ENCODE results near the gene TINAGL1.
"Not testable (repeated sequence)": the region's sequence is repeated elsewhere in the genome, so short reads cannot be mapped to it uniquely, and the experiment has no call there.

The TINAGL1 gene

DNA sequence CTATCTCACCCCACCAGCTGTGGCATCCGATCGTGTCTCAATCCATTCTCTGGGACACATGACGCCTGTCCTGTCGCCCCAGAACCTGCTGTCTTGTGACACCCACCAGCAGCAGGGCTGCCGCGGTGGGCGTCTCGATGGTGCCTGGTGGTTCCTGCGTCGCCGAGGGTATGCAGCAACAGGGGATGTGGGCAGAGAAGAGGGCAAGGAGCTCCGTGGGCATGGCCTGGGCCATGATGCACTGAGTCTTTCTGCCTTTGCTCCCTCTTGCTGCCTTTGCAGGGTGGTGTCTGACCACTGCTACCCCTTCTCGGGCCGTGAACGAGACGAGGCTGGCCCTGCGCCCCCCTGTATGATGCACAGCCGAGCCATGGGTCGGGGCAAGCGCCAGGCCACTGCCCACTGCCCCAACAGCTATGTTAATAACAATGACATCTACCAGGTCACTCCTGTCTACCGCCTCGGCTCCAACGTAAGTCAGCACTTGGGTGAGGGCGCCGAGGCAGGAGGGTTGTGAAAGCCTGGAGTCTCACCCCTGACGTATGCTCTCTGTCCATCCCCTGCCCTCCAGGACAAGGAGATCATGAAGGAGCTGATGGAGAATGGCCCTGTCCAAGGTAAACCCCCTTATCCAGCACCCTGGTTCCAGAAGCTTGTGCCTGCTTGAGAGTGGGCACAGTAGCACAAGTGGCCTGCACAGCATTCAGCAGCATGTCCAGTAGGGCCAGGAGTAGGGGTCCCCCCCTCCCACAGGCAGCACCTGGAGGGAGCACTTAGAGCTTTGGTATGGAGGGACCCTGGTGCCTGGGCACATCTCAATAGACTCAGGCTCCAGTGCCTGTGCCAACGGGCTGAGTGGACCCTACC, 8.8 kb downstream of the TINAGL1 start:
- no peak for DNase-seq

DNA sequence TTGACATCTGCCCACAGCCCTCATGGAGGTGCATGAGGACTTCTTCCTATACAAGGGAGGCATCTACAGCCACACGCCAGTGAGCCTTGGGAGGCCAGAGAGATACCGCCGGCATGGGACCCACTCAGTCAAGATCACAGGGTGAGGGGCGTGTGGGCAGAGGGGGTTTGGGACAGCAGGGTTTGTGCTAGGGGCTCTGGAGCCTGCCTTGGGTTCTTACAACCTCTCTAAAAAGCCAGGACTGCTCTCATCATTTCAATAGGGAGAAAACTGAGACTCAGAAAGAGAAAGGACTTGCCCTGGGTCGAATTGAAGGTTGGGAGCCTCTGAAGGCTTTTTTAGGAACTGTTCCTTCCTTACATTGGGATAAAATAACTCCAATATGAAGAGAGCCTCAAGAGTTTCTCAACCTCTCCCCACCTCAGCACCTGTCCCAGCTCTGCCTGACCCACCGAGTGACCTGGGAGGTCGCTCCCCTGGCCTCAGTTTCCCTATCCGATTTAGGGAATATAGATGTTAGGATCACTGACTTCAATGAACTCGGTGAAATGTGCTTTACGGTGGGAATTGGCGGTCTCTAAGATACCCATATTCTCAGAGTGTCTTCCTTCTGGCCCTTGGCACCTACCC, 9.5 kb downstream of the TINAGL1 start:
- no peak for DNase-seq

DNA sequence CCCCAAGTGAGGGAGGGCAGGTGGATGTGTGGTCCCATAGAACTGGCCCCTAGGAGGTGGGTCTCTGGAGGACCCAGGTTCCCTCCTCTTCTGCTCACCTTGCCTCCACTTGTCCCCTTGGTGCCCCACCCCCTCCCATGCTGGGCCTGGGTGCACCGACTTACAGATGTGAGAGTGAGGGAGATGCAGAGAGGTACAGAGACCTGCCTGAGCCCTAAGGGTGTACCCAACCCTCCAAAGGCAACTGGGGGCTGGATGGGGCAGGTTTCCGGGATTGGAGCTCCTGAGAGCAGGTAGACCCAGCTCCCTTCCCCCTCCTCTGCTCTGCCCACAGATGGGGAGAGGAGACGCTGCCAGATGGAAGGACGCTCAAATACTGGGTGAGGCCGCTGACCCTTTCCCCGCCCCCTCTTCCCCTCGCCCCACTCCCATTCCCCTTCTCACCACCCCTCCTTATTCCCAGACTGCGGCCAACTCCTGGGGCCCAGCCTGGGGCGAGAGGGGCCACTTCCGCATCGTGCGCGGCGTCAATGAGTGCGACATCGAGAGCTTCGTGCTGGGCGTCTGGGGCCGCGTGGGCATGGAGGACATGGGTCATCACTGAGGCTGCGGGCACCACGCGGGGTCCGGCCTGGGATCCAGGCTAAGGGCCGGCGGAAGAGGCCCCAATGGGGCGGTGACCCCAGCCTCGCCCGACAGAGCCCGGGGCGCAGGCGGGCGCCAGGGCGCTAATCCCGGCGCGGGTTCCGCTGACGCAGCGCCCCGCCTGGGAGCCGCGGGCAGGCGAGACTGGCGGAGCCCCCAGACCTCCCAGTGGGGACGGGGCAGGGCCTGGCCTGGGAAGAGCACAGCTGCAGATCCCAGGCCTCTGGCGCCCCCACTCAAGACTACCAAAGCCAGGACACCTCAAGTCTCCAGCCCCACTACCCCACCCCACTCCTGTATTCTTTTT, 10.3 kb downstream of the TINAGL1 start:
- no peak for DNase-seq

DNA sequence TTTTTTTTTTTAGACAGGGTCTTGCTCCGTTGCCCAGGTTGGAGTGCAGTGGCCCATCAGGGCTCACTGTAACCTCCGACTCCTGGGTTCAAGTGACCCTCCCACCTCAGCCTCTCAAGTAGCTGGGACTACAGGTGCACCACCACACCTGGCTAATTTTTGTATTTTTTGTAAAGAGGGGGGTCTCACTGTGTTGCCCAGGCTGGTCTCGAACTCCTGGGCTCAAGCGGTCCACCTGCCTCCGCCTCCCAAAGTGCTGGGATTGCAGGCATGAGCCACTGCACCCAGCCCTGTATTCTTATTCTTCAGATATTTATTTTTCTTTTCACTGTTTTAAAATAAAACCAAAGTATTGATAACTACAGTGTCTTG, 11.0 kb downstream of the TINAGL1 start:
- not testable (repeated sequence) for DNase-seq

DNA sequence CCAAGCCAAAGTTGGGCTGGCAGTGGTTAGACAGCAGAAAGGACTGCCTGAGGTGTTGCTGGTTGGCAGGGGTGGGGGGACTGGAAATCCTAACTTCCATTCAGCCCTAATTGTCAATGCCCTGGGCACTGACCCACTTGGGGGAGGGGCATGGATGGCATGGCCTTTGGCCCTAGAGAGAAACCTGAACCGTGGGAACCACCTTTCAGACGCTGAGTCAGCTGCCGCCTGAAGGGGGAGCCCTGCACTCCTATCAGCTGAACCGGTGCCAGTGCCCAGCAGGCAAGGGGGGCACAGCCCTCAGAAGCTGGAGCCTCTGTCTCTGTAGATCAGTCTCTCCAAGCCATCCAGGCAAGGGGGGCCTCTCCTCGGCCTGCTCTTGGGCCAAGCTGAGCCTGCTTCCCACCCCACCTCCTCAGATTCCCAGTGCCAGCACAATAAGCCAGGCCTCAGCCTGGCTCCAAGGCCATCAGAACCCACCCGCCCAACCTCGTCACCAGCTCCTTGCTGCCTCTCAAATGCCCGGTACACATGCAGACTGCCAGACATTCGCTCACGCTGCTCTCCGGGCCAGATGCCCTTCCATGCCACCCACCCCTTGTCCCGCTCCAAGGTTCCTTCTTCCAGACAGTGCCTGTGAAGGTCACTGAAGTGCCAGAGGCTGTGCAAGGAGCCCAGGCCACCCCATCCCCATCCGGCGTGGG, 11.6 kb downstream of the TINAGL1 start:
- DNase-seq: peak; percentile 94

DNA sequence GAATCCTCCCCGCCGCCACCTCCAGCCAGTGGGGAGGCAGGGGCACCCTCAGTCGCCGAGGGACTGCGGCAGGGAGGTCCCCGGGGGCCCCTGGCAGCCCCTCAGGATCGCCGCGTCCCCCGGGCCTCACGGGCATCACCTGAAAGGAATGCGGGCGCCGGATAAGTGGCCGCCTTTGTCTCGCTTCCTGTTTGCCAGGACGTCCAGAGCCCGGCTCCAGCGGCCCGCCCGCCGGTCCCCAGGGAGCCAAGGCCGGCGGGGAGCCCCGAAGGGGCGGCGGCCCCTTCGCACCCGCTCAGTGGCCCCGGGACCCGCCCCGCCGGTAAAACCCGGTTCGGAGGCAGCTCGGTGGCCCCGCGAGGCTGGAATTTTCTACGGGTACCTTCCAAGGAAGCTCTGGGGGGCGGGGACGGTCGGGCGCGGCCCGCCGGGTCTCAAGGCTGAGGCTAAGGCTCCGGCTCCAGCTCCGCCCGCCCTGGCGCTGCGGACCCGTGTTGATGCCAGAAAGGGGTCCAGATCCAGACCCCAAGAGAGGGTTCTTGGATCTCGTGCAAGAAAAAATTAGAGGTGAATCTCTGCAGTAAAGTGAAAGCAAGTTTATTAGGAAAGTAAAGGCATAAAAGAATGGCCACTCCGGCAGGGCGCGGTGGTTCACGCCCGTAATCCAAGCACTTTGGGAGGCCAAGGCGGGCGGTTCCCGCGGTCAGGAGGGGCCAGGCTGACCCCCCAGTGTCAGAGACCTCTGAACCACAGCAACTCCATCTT, 12.6 kb downstream of the TINAGL1 start:
- DNase-seq: peak; percentile 56

DNA sequence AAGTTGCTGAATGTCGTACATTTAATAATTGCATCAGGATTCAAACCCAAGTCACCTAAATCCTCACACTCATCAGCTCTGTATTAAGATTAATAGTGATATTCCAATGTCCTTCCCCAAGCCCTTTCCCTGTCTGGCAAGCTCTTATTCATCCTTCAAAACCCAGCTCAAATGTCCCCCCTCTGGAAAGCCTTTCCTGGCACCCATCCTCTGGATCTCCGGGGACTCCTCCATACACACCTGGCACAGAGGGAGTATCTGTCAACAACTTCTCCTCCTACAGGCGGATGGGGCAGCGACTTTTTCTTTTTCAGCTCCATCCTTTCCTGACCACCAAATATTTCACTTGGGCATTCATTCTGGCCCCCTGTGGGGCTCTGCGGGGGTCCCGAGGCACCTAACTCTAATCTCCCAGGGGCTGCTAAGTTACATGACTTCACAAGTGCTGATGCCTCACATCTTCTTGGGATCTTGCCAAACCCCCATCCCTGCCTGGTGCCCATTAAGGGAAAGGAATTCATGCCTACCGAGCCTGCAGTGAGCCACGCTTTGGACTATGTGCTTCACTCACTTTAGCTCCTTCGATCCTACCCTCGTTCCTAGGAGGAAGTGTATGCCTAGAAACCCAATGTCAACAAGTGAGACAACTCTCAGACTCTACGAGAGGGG, 15.2 kb downstream of the TINAGL1 start:
- no peak for DNase-seq

DNA sequence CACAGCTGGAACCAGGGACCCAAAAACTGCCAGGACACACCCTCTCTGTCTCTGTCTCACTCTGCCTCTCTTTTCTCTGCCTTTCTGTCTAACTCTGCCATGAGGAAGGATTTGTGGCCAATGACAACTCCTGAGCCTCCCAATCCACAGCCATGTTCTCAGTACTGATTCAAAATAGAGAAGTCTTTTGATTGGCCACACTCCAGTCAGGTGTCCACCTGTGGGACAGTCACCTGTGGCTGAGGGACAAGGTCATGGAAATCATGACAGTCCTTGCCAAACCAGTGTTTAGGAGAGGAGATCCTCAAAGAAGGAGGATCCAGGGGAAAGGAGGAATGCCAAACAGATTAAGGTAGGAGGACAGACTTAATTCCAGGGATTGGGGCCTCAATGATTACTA, 15.8 kb downstream of the TINAGL1 start:
- no peak for DNase-seq

DNA sequence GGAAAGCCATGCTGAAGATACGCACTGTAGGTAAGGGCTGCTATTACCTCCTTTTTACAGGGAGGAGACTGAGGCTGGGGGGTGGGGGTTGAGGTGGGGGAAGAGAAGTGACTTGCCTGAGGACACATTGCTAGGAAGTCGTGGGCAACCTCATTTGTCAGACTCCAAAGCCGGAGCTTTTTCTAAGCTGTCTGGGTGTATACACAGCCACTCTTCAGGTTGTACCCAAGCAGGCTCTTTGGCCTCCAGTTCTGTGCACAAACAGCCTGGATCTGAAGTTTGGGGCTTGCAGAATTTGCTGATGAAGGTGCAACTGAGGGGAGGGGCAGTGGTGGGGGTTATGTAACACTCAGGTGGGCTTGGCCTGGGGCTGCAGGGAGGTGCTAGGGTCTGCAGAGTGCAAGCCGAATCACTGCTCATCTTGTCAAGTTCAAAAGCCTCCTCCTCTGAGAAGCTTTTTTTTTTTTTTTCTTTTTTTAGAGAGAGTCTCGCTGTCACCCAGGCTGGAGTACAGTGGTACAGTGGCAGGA, 16.9 kb downstream of the TINAGL1 start:
- DNase-seq: no peak

DNA sequence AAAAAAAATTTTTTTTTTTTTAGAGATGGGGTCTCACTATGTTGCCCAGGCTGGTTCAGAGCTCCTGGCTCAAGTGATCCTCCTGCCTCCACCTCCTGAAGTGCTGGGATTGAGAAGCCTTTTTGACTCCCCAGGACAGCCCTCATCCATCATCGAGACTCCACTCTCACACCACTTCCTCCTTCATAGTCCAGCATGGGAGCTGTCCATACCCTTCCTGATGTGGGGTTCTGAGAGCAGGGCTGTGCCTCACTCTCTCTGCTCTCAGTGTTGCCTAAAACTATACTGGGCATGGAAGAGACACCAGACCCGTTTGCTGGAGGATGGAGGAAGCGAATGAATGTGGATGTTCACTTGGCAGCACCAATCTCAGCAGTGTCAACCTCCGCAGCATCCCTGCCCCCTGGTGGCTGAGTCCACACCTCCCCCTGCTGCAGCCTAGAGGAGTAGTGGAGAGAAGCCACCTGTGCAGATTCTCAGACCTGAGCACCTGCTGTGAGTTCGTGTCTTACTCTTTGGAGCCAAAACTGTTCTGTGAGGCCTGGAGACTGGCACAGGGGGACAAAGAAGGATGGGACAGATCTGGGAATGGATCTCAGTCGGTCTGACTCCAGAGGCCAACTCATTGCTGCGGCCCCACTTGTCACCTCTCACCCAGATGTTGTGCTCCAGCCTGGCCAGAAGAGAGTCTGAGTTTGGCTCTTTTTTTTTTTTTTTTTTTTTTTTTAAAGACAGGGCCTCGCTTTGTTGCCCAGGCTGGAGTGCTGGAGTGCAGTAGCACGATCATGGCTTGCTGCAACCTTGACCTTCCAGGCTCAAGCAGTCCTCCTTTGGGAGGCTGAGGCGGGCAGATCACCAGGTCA, 17.7 kb downstream of the TINAGL1 start:
- peak; percentile 61 for DNase-seq

DNA sequence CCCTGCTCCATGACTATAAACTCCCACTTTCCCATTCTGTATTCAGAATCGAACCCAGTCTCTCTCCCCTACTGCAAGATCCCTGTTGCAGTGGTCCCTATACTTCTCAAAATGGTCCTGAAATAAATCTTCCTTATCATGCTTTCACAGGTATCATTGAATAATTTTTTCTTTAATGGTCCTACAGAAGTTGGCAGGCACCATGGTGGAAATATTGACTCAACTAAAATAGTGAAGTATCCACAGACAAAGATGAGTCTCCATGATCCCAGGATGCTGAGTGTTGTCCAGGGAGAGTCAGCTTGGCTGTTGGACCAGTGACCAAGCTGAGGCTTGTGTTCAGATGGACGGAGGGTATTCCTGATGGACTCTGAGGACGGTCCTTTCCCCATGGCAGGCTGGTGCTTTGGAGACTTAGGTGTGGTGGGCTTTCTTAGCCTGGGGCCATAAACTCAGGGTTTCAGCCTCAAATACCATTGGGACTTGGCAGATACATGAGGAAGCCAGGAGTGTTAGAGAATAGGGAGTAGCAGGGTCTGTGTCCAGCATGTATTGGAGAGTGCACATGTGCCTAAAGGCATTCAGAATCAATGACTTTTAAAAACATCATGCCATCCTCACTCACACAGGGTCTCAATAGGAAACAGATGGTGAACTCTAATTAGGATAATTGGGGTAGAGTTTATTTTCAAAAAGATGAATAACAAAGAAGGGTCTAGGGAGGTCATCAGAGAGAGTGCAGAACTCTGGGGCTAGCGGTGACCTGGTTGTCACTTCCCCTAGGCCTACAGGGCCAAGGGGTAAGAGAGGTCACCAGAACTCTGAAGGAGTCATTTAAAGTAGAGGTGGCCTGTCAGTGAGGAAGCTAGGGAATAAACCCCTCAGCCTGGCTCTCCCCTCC, 19.8 kb downstream of the TINAGL1 start:
- DNase-seq: no peak

DNA sequence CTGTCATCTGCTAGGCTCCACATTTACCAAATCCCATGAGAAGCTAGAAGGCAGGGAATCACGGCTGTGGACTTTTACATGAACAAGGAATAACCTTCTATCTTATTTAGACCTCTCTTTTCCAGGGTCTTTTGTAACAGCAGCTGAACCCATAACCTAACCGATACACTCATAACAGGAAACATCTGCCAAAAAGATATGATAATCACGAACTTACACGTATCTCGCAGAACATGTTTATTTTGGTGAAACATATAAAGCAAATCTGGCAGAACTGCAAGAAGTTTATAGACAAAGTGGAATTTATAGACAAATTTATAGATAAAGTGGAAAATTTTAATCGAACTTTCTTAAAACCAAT, 20.4 kb downstream of the TINAGL1 start:
- DNase-seq: no peak

DNA sequence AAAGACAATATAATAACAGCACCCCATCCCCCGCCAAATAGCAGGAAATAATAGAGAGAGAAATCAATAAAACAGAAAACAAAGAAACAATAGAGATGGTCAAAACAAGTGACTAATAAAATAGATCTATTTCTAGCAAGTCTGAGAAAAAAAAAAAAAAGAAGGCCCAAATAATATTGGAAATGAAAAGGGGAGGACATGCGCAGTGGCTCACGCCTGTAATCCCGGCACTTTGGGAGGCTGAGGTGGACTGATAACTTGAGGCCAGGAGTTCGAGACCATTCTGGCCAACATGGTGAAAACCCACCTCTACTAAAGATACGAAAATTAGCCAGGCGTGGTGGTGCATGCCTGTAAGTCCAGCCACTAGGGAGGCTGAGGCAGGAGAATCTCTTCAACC, 22.7 kb downstream of the TINAGL1 start:
- no peak for DNase-seq

DNA sequence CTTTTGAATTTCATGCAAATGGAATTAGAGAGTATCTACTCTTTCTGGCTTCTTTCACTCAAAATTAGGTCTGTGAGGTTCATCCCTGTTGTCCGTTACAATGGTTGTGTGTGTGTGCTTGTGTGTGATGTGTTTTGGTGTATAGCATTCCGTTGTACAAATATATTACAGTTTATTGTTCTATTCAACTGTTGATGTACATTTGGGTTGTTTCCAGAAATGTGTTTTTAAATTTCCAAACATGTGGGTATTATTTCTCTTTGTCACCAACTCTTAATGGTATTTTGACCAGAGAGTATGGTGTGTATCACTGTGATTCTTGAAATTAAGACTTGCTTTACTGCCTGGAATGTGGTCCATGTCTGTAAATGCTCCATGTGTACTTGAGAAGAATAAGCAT, 24.3 kb downstream of the TINAGL1 start:
- no peak for DNase-seq

DNA sequence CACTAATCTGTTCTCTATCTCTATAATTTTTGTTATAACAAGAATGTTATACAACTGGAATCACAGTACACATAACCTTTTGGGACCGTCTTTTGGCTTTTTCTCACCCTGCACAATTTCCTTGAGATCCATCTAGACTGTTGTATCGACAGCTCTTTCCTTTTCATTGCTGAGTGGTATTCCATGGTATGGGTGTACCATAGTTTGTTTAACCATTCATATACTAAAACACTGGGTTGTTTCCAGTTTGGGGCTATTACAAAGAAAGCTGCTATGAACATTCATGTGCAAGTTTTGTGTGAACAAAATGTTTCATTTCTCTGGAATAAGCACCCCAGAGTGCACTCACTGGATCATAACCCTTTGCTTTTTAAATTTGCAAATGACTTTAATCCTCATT, 25.8 kb downstream of the TINAGL1 start:
- no peak for DNase-seq

DNA sequence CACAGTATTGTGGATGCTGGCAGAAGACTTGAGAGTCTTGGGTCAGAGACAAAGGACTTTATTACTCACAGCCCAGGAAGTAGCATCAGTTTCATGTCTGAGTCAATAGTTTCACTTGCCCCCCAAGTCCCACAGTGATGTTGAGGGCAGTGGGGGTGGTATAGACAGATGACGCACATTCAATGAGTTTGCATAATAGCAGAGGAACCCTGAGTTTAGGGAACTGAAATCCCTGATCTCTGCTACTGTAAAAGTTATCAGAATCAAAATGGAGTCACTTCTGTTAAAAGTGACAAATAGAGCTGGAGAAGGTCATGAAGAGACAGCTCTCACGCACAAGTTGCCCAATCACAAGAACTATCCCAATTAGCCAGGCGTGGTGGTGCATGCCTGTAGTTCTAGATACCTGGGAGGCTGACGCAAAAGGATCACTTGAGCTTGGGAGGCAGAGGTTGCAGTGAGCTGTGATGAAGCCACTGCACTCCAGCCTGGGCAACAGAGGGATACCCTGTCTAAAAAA, 29.7 kb downstream of the TINAGL1 start:
- no peak for DNase-seq

DNA sequence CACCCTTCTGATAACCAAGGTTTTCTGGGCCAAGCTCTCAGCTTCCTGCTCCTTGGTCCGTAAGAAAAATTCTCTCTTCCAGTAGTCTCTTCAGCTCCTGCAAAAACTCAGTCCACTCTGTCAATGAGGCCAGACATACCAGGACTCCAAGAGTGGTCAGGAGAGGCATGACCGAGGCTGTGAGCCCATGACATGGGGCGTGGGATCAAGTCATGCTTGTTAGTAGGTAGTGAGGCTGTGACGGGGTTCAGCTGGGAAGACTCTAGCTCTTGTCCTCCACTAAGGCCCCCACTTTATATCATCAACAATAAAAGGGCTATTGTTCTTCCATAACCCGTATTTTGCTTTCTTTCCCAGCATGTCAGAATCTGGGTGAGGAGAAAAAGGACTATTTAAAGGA, 31.0 kb downstream of the TINAGL1 start:
- DNase-seq: no peak

DNA sequence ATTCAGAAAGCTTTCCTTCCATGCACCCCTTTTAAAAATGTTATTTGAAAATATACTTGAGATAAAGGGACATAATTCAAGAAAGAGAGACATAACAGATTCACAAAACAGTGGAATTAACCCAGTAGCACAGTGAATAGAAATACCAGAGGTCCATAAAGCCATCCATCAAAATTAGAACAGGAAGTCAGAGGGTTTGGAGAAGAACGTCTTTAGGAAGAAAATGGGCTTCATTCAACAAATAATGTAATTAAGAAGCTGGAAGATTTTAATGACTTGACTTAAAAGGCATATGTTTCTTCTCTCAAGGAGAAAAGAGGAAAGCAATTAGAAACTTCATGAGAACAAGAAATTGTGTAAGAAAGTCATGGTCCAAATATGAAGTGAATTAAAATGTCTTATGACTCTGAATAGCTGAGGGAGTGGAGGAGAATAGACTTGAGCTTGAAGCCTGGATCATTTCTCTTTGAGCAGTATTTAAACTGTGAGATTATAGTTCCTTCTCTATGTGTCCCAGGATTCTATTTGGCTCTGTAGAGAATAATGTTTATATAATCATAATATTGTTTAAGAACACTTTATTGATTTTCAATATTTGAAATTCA, 33.3 kb downstream of the TINAGL1 start:
- DNase-seq: no peak
